ENCODE data around the gene PEPD.

Gene PEPD

DNA sequence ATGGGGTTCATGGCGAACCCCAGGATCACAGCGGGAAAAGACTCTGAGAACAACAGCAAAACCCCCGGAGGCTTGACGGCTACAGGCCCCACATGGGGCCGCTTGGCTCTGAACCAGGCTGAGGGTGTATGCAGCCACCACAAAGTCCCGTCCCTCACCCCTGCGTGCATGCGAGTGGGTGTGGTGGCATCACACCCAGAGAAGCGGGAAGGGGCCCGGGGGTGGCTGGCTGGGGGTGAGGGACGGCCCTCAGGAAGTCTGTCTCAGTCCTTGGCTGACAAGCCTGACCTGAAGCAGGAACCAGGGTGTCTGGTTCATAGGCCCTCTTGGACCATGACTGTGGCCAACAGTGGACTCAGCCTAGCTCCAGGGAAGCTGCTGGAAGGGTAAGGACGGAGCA is 113.9 kb downstream of the PEPD start:
- Histone ChIP-seq H3K4me3 (ENCODE audit: low read length, poor library complexity, severe bottlenecking) (no peak overlapping the region), H3K9ac (ENCODE audit: low read depth, low read length, poor library complexity, severe bottlenecking) (no peak overlapping the region), H3K27me3 (ENCODE audit: insufficient read depth, low read length, poor library complexity, severe bottlenecking) (no peaks in the 10 kb centered on the region), H2AFZ (ENCODE audit: low read length) (no peak overlapping the region), H4K20me1 (ENCODE audit: insufficient read depth, low read length, poor library complexity, severe bottlenecking) (no peaks in the 10 kb centered on the region), H3K9me2 (replicated peaks; ENCODE audit: low read depth, low read length) (no peaks in the 10 kb centered on the region), H3K4me1 (ENCODE audit: insufficient read depth, low read length, poor library complexity, severe bottlenecking) (no peaks in the 10 kb centered on the region), H3K9me3 (ENCODE audit: insufficient read depth, low read depth, low read length) (no peaks in the 10 kb centered on the region), H3K4me2 (ENCODE audit: low read depth, low read length, poor library complexity, severe bottlenecking) (no peak overlapping the region), H3K36me3 (ENCODE audit: insufficient read depth, low read length) (no peaks in the 10 kb centered on the region), H3K79me2 (ENCODE audit: insufficient read depth, low read length) (no peaks in the 10 kb centered on the region), H3F3A (ENCODE audit: low read depth) (no peaks in the 10 kb centered on the region)
- TF ChIP-seq, protein P1, sequence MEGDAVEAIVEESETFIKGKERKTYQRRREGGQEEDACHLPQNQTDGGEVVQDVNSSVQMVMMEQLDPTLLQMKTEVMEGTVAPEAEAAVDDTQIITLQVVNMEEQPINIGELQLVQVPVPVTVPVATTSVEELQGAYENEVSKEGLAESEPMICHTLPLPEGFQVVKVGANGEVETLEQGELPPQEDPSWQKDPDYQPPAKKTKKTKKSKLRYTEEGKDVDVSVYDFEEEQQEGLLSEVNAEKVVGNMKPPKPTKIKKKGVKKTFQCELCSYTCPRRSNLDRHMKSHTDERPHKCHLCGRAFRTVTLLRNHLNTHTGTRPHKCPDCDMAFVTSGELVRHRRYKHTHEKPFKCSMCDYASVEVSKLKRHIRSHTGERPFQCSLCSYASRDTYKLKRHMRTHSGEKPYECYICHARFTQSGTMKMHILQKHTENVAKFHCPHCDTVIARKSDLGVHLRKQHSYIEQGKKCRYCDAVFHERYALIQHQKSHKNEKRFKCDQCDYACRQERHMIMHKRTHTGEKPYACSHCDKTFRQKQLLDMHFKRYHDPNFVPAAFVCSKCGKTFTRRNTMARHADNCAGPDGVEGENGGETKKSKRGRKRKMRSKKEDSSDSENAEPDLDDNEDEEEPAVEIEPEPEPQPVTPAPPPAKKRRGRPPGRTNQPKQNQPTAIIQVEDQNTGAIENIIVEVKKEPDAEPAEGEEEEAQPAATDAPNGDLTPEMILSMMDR (conservative IDR thresholded peaks at IDR 0.05; ENCODE audit: low read length) = no peak
- no peak for TF ChIP-seq EZH2phosphoT487 (IDR thresholded peaks at IDR 0.05; ENCODE audit: borderline replicate concordance)

- H3K79me2 ChIP-seq (ENCODE audit: insufficient read depth, low read length) = no peaks in the 10 kb centered on the region
- no peaks in the 10 kb centered on the region for H3F3A ChIP-seq (ENCODE audit: low read depth)
- H3K9me2 ChIP-seq (replicated peaks; ENCODE audit: low read depth, low read length) = no peaks in the 10 kb centered on the region
- TF ChIP-seq, protein P1 (conservative IDR thresholded peaks at IDR 0.05; ENCODE audit: low read length) = no peak
- no peak for TF ChIP-seq EZH2phosphoT487 (IDR thresholded peaks at IDR 0.05; ENCODE audit: borderline replicate concordance)
- no peak overlapping the region for H3K9ac ChIP-seq (ENCODE audit: low read depth, low read length, poor library complexity, severe bottlenecking)
- H3K4me1 ChIP-seq (ENCODE audit: insufficient read depth, low read length, poor library complexity, severe bottlenecking) = no peaks in the 10 kb centered on the region
- H3K27me3 ChIP-seq (ENCODE audit: insufficient read depth, low read length, poor library complexity, severe bottlenecking) = no peaks in the 10 kb centered on the region
- H3K36me3 ChIP-seq (ENCODE audit: insufficient read depth, low read length) = no peaks in the 10 kb centered on the region
- H3K9me3 ChIP-seq (ENCODE audit: insufficient read depth, low read depth, low read length) = no peaks in the 10 kb centered on the region
- H4K20me1 ChIP-seq (ENCODE audit: insufficient read depth, low read length, poor library complexity, severe bottlenecking) = no peaks in the 10 kb centered on the region
- no peak overlapping the region for H2AFZ ChIP-seq (ENCODE audit: low read length)
- no peak overlapping the region for H3K4me3 ChIP-seq (ENCODE audit: low read length, poor library complexity, severe bottlenecking)
- H3K4me2 ChIP-seq (ENCODE audit: low read depth, low read length, poor library complexity, severe bottlenecking) = no peak overlapping the region
Measured at GRCh38 chr19:33407140-33407551, 114.4 kb downstream of the PEPD start.

GRCh38 chr19:33406521-33407139 is 115.0 kb downstream of the PEPD start:
- Histone ChIP-seq H3K4me1 (ENCODE audit: insufficient read depth, low read length, poor library complexity, severe bottlenecking) (no peaks in the 10 kb centered on the region), H3F3A (ENCODE audit: low read depth) (no peaks in the 10 kb centered on the region), H3K9me3 (ENCODE audit: insufficient read depth, low read depth, low read length) (no peaks in the 10 kb centered on the region)

More at GRCh38 chr19:33406521-33407139, 115.0 kb downstream of the PEPD start:
- H3K9me2 ChIP-seq (replicated peaks; ENCODE audit: low read depth, low read length) = no peaks in the 10 kb centered on the region
- H3K27me3 ChIP-seq (ENCODE audit: insufficient read depth, low read length, poor library complexity, severe bottlenecking) = no peaks in the 10 kb centered on the region
- no peaks in the 10 kb centered on the region for H4K20me1 ChIP-seq (ENCODE audit: insufficient read depth, low read length, poor library complexity, severe bottlenecking)
- no peak overlapping the region for H3K4me2 ChIP-seq (ENCODE audit: low read depth, low read length, poor library complexity, severe bottlenecking)
- no peaks in the 10 kb centered on the region for H3K36me3 ChIP-seq (ENCODE audit: insufficient read depth, low read length)
- H2AFZ ChIP-seq (ENCODE audit: low read length) = no peak overlapping the region
- H3K79me2 ChIP-seq (ENCODE audit: insufficient read depth, low read length) = no peaks in the 10 kb centered on the region
- H3K4me3 ChIP-seq (ENCODE audit: low read length, poor library complexity, severe bottlenecking) = no peak overlapping the region
- TF ChIP-seq EZH2phosphoT487 (IDR thresholded peaks at IDR 0.05; ENCODE audit: borderline replicate concordance) = no peak
- TF ChIP-seq, protein P1 (conservative IDR thresholded peaks at IDR 0.05; ENCODE audit: low read length) = peak; percentile 84
- H3K9ac ChIP-seq (ENCODE audit: low read depth, low read length, poor library complexity, severe bottlenecking) = no peak overlapping the region
